Left ventricle myocardium inferior (tissue), 1 donor: ENCODE measurements around the gene BTG4. TPM values are rescaled to one million over a fixed set of nuclear protein-coding genes. Genes with fewer than 3 reads are reported as not detected.

Source experiments
- DNase-seq: peaks from one replicate; pipeline ENCODE4 v3.0.0-alpha.2; 2020
- H3K27ac ChIP-seq: fragments of 200-600 bp; replicated peaks from 2 replicates; pipeline ENCODE4 v1.8.0; 2021
- H3K27me3 ChIP-seq: fragments of 200-600 bp; 2 replicates; pipeline ENCODE4 v1.8.0; 2021; ENCODE audit warnings: low read depth
- H3K36me3 ChIP-seq: fragments of 200-600 bp; 2 replicates; pipeline ENCODE4 v1.8.0; 2021
- H3K4me1 ChIP-seq: fragments of 200-600 bp; 2 replicates; pipeline ENCODE4 v1.8.0; 2021
- H3K4me3 ChIP-seq: fragments of 200-600 bp; 2 replicates; pipeline ENCODE4 v1.8.0; 2021; ENCODE audit warnings: mild to moderate bottlenecking, moderate library complexity
- H3K9me3 ChIP-seq: fragments of 200-600 bp; replicated peaks from 2 replicates; pipeline ENCODE4 v1.8.0; 2021
- intact Hi-C: fragments of 100-400 bp; cut with micrococcal nuclease; formaldehyde crosslinking; loops from one replicate; pipeline ENCODE4 v1.11.0; 2022
- total RNA-seq: library from RNA; stranded (reverse); fragmentation: NEBNext Ultra II Directional; extraction: Animal tissue kit (Norgen Biotek cat#: 25700); gene quantifications from one replicate; pipeline ENCODE4 v1.2.1, GENCODE V29; 2021
- TF ChIP-seq, protein P1 (sequence below): fragments of 200-600 bp; IDR thresholded peaks from 2 replicates; pipeline ENCODE4 v1.8.0; 2021; ENCODE audit warnings: antibody characterized with exemption, mild to moderate bottlenecking, borderline replicate concordance
- donor health status: DM: no; HTN: yes; CAD: no; lungs with severe emphysema.

Gene BTG4
- total RNA-seq, 1 donor from 2014 or later = not detected

DNA sequence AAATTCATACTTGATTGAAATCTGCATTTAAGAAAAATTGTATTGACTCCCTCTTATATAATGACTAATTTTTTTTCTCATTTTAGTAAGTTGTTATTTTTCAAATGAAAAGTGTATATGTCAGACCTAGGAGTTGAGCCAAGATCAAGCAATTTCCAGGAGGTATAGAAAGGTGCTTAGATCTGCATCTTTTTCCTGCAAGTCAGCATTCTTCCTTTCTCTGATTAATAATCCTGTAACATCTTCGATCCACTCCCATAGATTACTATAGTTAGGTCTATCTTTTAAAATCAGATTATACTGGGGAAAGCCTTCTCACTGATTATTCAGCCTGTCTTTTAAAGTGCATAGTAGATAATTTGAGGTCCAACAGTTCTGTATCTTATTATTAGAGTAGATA is 15.1 kb upstream of the BTG4 start:
- Histone ChIP-seq H3K9me3 (no peaks in the 10 kb centered on the region), H3K4me1 (no peaks in the 10 kb centered on the region), H3K27ac (no peak overlapping the region), H3K4me3 (no peak overlapping the region), H3K27me3 (peaks cover 3% of the 10 kb centered on the region), H3K36me3 (no peaks in the 10 kb centered on the region)
- intact Hi-C loops = no loop called here
- no peak for DNase-seq
- TF ChIP-seq, protein P1, sequence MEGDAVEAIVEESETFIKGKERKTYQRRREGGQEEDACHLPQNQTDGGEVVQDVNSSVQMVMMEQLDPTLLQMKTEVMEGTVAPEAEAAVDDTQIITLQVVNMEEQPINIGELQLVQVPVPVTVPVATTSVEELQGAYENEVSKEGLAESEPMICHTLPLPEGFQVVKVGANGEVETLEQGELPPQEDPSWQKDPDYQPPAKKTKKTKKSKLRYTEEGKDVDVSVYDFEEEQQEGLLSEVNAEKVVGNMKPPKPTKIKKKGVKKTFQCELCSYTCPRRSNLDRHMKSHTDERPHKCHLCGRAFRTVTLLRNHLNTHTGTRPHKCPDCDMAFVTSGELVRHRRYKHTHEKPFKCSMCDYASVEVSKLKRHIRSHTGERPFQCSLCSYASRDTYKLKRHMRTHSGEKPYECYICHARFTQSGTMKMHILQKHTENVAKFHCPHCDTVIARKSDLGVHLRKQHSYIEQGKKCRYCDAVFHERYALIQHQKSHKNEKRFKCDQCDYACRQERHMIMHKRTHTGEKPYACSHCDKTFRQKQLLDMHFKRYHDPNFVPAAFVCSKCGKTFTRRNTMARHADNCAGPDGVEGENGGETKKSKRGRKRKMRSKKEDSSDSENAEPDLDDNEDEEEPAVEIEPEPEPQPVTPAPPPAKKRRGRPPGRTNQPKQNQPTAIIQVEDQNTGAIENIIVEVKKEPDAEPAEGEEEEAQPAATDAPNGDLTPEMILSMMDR = no peak

DNA sequence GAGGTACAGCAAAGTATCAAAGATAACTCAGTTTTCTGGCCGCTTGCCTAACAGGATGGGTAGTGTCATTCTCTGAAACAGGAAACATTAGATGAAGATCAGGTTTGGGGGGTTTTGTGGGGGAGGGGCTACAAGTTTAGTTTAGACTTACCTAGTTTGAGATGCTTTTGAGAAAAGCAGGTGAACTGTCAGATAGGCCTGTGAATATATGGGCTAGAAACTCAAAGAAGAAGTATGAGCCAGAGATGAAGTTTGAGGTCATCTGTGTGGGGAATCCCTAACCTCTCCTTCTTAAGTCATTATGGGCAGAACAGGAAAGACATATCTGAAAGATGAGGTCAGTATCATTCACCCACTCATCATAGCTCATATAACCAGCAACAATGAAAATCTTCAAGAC is 14.3 kb upstream of the BTG4 start:
- intact Hi-C loops = no loop called here
- H3K36me3 ChIP-seq = no peaks in the 10 kb centered on the region
- no peaks in the 10 kb centered on the region for H3K4me1 ChIP-seq
- TF ChIP-seq, protein P1 = no peak
- no peak overlapping the region for H3K27ac ChIP-seq
- H3K27me3 ChIP-seq = no peaks in the 10 kb centered on the region
- no peak for DNase-seq
- H3K9me3 ChIP-seq = no peaks in the 10 kb centered on the region
- no peak overlapping the region for H3K4me3 ChIP-seq

DNA sequence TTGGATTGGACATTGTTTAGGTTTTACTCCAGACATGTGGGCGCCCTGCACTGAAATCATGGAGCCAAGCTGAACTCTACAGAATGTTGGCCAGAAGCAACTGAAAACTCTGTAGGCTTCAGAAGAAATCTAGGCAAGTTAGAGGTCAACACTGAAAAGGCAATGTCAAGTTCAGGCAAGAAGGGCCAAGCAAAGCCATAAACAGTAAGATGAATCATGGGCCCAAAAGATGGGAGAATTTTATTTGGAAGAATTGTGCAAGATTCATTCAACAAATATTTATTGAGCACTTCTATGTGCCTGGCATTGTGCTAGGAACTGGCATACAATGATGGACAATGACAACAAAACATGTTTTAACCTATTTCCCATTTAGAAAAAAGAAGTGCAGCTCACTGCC is 13.3 kb upstream of the BTG4 start:
- Histone ChIP-seq H3K4me3 (no peak overlapping the region), H3K36me3 (no peaks in the 10 kb centered on the region), H3K27ac (no peak overlapping the region), H3K27me3 (no peaks in the 10 kb centered on the region), H3K9me3 (no peaks in the 10 kb centered on the region), H3K4me1 (no peaks in the 10 kb centered on the region)
- intact Hi-C loops = no loop called here
- DNase-seq = no peak
- TF ChIP-seq, protein P1 = no peak

DNA sequence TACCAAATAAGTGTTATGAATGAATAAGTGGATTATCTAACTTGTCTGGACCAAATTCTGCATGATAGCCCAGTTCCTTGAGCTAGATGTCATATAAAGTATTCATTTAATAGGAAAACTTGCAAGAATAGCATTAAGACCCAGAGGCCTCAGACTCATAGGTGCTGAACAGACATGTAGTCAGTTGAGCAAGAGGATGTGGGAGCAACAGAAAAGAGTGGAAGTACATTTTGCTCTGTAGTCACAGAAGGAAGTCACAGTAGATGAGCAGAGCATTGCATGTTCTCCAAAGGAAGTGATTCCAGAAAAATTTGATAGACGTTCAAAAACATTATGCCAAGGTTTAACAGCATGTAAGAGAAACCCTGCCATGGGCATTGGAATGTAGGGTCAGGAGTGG is 11.9 kb upstream of the BTG4 start:
- H3K36me3 ChIP-seq = no peaks in the 10 kb centered on the region
- H3K4me3 ChIP-seq = no peak overlapping the region
- H3K27me3 ChIP-seq = no peaks in the 10 kb centered on the region
- no peak for DNase-seq
- H3K4me1 ChIP-seq = no peaks in the 10 kb centered on the region
- H3K9me3 ChIP-seq = no peaks in the 10 kb centered on the region
- H3K27ac ChIP-seq = no peak overlapping the region
- intact Hi-C loops = no loop called here
- TF ChIP-seq, protein P1 = no peak

DNA sequence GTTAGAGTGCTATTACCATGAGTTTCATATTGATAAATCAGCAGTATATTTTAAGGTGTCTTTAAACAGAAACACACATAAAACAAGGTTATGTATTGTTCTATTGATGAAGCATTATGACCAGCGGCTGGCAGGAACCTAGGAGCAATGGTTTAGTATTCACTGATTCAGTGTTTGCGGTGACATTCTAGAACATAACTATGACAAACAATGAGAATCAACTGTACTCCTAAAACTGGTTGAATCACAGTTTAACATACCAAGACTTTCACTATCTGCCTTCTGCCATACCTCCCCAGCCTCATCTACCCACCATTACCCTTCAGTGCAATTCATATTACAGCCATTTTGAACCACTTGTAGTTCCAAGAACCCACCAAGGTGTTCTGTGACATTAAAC is 11.2 kb upstream of the BTG4 start:
- Histone ChIP-seq H3K4me1 (no peaks in the 10 kb centered on the region), H3K36me3 (no peaks in the 10 kb centered on the region), H3K27ac (no peak overlapping the region), H3K9me3 (no peaks in the 10 kb centered on the region), H3K4me3 (no peak overlapping the region), H3K27me3 (no peaks in the 10 kb centered on the region)
- DNase-seq = no peak
- intact Hi-C loops = no loop called here
- TF ChIP-seq, protein P1 = no peak

DNA sequence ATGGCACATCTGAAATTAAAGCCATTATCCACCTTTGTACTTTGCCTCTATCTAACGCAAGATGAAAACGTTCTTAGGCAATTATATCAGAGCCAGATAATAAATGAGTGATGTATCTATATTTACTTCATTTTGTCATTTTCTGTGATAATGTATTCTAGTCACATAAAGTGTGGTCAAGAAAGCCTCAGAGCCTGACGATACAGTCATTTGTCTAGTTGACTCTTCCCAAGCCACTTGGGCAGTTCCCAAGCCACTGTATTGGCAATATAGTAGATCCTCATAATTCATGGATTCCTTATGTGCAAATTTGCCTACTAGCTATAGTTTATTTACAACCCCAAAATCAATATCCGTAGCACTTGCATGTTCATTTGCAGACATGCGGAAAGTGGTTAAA is 10.2 kb upstream of the BTG4 start:
- no peak overlapping the region for H3K4me3 ChIP-seq

More for the DNA sequence above, 10.2 kb upstream of the BTG4 start:
- TF ChIP-seq, protein P1 = no peak
- Histone ChIP-seq H3K36me3 (no peaks in the 10 kb centered on the region), H3K27ac (no peak overlapping the region), H3K9me3 (no peaks in the 10 kb centered on the region), H3K4me1 (no peaks in the 10 kb centered on the region), H3K27me3 (no peaks in the 10 kb centered on the region)
- DNase-seq = no peak
- intact Hi-C loops = no loop called here
